Measurements from ENCODE around the gene ZBTB24.
"Not testable (repeated sequence)": the region's sequence is repeated elsewhere in the genome, so short reads cannot be mapped to it uniquely, and the experiment has no call there.

ZBTB24 gene

GRCh38 chr6:109521080-109521479 is 38.1 kb upstream of the ZBTB24 start:
- H3K4me3 ChIP-seq (replicated peaks in 1 of 2; ENCODE audit: low read depth in 2 of 2, low read length in 2 of 2), result no peak overlapping the region
- no peak for DNase-seq (ENCODE audit: low read depth in 2 of 2)
- TF ChIP-seq CTCF (IDR thresholded peaks at IDR 0.05; ENCODE audit: low read depth, low read length), result no peak

- not testable (repeated sequence) for H3K4me3 ChIP-seq (replicated peaks in 1 of 2; ENCODE audit: low read depth in 2 of 2, low read length in 2 of 2); DNase-seq (ENCODE audit: low read depth in 2 of 2)
Observed at GRCh38 chr6:109519647-109520046, 36.6 kb upstream of the ZBTB24 start.

- H3K4me3 ChIP-seq (replicated peaks in 1 of 2; ENCODE audit: low read depth in 2 of 2, low read length in 2 of 2), result no peak overlapping the region
Observed at GRCh38 chr6:109516929-109517328, 33.9 kb upstream of the ZBTB24 start.

GRCh38 chr6:109515781-109516409 is 32.9 kb upstream of the ZBTB24 start:
- H3K4me3 ChIP-seq (replicated peaks in 1 of 2; ENCODE audit: low read depth in 2 of 2, low read length in 2 of 2), result no peak overlapping the region
- DNase-seq (ENCODE audit: low read depth in 2 of 2), result peak in 1 of 2 donors; percentile 20
- TF ChIP-seq CTCF (IDR thresholded peaks at IDR 0.05; ENCODE audit: low read depth, low read length), result no peak

More at GRCh38 chr6:109516929-109517328, 33.9 kb upstream of the ZBTB24 start:
- TF ChIP-seq CTCF (IDR thresholded peaks at IDR 0.05; ENCODE audit: low read depth, low read length), result no peak
- DNase-seq (ENCODE audit: low read depth in 2 of 2), result no peak

GRCh38 chr6:109514946-109515345 is 31.9 kb upstream of the ZBTB24 start:
- H3K4me3 ChIP-seq (replicated peaks in 1 of 2; ENCODE audit: low read depth in 2 of 2, low read length in 2 of 2), result no peak overlapping the region
- no peak for TF ChIP-seq CTCF (IDR thresholded peaks at IDR 0.05; ENCODE audit: low read depth, low read length)
- DNase-seq (ENCODE audit: low read depth in 2 of 2), result no peak

- TF ChIP-seq CTCF (IDR thresholded peaks at IDR 0.05; ENCODE audit: low read depth, low read length), result no peak
- DNase-seq (ENCODE audit: low read depth in 2 of 2), result peak; percentile 79 to 86
- no peak overlapping the region for H3K4me3 ChIP-seq (replicated peaks in 1 of 2; ENCODE audit: low read depth in 2 of 2, low read length in 2 of 2)
Observed at GRCh38 chr6:109513571-109514071, 30.6 kb upstream of the ZBTB24 start.

GRCh38 chr6:109512271-109512817 is 29.3 kb upstream of the ZBTB24 start:
- peak in 1 of 2 donors; percentile 35 for DNase-seq (ENCODE audit: low read depth in 2 of 2)
- TF ChIP-seq CTCF (IDR thresholded peaks at IDR 0.05; ENCODE audit: low read depth, low read length), result no peak
- H3K4me3 ChIP-seq (replicated peaks in 1 of 2; ENCODE audit: low read depth in 2 of 2, low read length in 2 of 2), result no peak overlapping the region
